ENCODE measurements around the gene DGLUCY.
"Not testable (repeated sequence)": the region's sequence is repeated elsewhere in the genome, so short reads cannot be mapped to it uniquely, and the experiment has no call there.

Gene DGLUCY

GRCh38 chr14:91169951-91170350 lies 56.1 kb downstream of the DGLUCY start:
- DNase-seq (ENCODE audit: low read depth in 2 of 2) = no peak

- no peak for DNase-seq (ENCODE audit: low read depth in 2 of 2)
Measured at GRCh38 chr14:91170504-91171121, 56.7 kb downstream of the DGLUCY start.

GRCh38 chr14:91171291-91171690 lies 57.4 kb downstream of the DGLUCY start:
- no peak for DNase-seq (ENCODE audit: low read depth in 2 of 2)

GRCh38 chr14:91173221-91173670 lies 59.4 kb downstream of the DGLUCY start:
- DNase-seq (ENCODE audit: low read depth in 2 of 2) = peak; percentile 52 to 55

GRCh38 chr14:91173904-91174303 lies 60.0 kb downstream of the DGLUCY start:
- no peak for DNase-seq (ENCODE audit: low read depth in 2 of 2)

DNA sequence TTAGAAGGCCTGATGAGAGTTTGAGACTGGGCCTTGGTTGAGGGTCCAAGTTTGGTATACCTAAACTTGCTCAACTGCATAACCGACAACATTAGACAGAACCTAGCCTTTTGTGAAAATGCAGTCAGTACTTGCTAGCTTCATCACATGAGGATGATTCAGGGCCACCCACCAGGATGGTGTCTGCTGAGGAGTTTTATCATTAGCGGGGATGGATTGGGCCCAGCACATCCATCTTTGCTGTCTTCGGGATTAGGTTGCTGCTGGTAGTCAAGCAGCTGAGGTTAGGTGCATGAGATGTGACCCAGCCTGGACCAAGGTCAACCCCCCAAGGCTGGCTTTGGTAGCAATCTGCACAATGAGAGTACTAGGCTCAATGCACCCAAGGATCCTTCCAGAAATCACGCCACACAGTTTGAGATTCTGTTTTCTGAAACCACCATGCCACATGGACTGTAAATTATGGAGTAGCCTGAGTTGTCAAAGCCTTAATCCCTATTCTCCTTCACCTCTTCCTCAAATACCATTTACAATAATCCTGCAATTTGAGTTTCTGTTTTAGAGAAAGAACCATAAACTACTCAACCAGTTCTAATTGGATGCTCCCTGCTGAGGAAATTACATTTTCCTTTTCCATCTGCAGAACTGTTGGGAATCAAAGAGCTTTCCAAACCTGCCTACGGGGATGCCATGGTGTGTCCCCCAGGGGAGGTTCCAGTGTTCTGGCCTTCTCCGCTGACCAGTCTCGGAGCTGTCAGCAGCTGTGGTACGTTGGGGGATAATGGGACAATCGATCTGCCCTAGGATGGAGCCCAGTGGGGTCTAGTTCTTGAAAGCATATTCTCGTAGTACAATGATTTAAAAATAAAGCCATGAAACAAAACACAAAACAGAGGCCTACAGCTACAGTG lies 61.7 kb downstream of the DGLUCY start:
- DNase-seq (ENCODE audit: low read depth in 2 of 2) = no peak

- DNase-seq (ENCODE audit: low read depth in 2 of 2) = peak; percentile 12 to 25
Measured at GRCh38 chr14:91177073-91178034, 63.5 kb downstream of the DGLUCY start.

DNA sequence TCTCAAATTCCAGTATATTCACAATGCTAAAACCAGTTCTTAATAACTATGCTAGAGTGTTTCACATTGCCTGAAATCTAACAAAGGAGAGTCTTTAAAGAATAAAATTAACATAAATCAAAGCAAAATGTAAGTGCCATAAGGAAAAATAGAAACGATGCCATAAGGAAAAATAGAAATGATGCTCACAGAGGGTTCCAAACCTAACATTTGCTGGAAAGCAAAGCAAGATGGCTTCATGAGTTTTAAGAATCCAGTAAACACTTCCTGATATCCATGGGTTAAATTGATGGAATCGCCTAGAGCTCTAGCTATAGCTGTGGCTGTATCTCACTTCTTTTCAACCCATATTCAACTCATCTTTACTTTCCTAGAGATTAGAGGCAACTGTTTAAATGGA lies 66.7 kb downstream of the DGLUCY start:
- DNase-seq (ENCODE audit: low read depth in 2 of 2) = no peak

DNA sequence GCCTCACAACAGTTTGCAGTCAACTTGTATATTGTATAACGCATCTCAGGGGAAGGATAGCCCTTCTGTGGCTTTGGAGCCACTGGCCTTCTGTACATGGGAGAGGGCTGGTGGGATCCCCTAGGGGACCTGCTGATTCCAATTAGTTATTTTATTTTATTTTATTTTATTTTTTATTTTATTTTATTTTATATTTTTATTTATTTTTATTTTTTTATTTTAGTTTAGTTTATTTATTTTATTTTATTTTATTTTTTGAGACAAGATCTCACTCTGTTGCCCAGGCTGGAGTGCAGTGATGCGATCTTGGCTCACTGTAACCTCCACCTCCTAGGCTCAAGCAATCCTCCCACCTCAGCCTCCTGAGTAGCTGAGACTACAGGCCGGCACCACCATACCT lies 68.9 kb downstream of the DGLUCY start:
- not testable (repeated sequence) for DNase-seq (ENCODE audit: low read depth in 2 of 2)

DNA sequence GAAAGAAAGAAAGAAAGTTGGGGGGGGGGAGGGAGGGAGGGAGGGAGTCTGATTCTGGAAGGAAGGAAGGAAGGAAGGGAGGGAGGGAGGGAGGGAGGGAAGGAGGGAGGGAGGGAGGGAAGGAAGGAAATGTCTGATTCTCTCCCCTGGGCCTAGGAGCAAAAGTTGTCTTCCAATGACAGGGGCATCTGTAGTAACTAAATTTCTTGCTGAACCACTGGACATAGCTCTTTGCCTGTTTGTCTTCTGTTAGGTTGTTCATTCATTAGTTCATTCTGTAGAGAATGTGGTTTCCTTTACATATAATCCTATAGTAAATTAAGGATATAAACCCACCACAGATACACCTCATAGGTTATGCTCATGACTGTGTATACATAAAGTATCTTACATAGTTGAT lies 70.7 kb downstream of the DGLUCY start:
- DNase-seq (ENCODE audit: low read depth in 2 of 2) = no peak

- DNase-seq (ENCODE audit: low read depth in 2 of 2) = no peak
Measured at GRCh38 chr14:91185721-91186120, 71.8 kb downstream of the DGLUCY start.

- no peak for DNase-seq (ENCODE audit: low read depth in 2 of 2)
Measured at GRCh38 chr14:91186515-91187066, 72.7 kb downstream of the DGLUCY start.

GRCh38 chr14:91187271-91187670 lies 73.4 kb downstream of the DGLUCY start:
- DNase-seq (ENCODE audit: low read depth in 2 of 2) = no peak

- no peak for DNase-seq (ENCODE audit: low read depth in 2 of 2)
Measured at GRCh38 chr14:91190853-91191252, 77.0 kb downstream of the DGLUCY start.

DNA sequence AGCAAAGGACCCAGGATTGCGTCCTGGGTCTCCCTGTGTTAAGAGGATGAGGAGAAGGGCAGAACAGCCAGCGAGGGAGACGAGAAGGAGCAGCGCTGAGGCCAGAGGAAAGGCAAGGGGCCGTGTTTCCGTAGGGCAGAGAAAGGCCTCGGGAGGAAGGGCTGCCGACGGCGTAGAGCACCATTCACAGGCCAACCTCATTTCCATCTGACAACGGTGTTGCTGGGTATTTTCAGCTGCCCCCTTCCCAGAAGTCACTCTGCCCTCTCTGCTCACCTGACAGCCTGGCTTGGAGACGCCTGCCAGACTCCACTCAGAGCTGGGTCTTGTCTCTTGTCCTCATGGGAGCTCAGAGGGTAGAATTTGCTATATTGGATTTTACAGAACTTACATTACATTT lies 79.2 kb downstream of the DGLUCY start:
- no peak for DNase-seq (ENCODE audit: low read depth in 2 of 2)

DNA sequence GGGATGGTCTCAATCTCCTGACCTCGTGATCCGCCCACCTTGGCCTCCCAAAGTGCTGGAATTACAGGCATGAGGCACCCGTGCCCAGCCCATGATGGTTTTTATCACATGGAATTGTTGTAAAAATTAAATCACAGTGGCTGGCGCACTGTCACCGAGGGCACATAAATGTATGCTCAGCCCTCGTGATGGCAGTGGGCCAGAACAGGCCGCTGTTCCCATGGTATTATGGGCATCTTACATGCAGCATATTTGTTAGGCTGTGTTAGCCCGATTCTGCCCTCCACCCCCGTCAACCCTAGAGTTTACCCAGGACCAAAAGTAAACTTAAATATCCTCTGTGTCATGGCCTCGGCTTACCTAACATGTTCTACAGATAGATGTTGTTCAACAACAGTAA lies 82.0 kb downstream of the DGLUCY start:
- no peak for DNase-seq (ENCODE audit: low read depth in 2 of 2)

- no peak for DNase-seq (ENCODE audit: low read depth in 2 of 2)
Measured at GRCh38 chr14:91197631-91198030, 83.8 kb downstream of the DGLUCY start.

DNA sequence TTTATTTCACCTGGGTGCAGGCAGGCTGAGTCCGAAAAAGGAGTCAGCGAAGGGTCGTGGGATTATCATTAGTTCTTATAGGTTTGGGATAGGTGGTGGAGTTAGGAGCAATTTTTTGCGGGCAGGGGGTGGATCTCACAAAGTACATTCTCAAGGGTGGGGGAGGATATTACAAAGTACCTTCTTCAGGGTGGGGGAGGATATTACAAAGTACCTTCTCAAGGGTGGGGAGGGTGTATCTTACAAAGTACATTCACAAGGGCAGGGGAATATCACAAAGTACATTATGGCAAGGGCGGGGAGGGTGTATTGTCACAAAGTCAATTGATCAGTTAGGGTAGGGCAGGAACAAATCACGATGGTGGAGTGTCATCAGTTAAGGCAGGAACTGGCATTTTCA lies 86.9 kb downstream of the DGLUCY start:
- DNase-seq (ENCODE audit: low read depth in 2 of 2) = not testable (repeated sequence)

DNA sequence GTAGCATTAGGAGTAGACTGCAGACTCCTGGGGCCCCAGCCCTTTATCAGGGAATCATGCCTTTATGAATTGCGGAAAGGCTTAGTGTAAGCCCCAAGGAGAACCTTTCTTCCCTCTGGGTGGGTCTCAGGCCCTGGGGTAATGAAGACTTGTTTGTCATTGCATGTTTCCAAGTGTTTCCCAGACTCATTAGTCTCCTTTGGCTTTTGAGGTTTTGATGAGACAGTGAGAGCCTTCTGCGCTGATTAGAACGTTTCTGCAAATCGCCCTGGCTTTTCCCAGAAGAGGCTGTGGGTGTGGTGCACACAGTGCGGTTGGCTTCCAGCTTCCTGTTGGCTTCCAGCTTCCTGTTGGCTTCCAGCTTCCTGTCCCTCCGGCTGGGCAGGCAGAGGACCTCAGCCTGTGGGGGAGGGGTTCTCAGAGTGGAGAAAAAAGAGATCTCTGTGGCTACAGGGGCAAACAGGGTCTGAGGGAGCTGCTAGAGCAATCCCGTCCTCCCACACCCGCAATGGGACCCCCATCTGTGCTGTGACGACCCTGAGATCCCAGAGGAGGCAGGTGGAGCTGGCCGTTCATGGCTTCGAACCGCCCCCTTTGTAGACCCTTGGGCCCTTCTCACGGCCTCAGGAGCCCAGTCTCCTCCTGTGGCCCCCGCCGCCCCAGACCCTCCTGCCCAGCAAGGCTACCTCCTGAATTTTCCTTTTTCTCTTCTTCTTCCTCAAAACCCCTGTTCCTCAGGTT lies 88.5 kb downstream of the DGLUCY start:
- DNase-seq (ENCODE audit: low read depth in 2 of 2) = no peak

GRCh38 chr14:91204657-91205056 lies 90.8 kb downstream of the DGLUCY start:
- no peak for DNase-seq (ENCODE audit: low read depth in 2 of 2)

- DNase-seq (ENCODE audit: low read depth in 2 of 2) = no peak
Measured at GRCh38 chr14:91205459-91205858, 91.6 kb downstream of the DGLUCY start.

Measured in stimulated activated CD8-positive, alpha-beta memory T cell treated with anti-CD3 and anti-CD28 coated beads, Interleukin-15, amount 100 ng/mL, for 48 hours (primary cell).